Stimulated activated CD4-positive, alpha-beta T cell treated with anti-CD3 and anti-CD28 coated beads, TNF-alpha, amount 100 ng/mL, for 24 hours (primary cell): ENCODE results near the gene C6orf118.

Experiments used
- DNase-seq, 3 experiments: peaks; one replicate each; pipeline ENCODE4 v3.0.0-alpha.2; 2020; ENCODE audit warnings: low read depth in 3 of 3

Gene C6orf118

GRCh38 chr6:165244524-165245247, 64.7 kb downstream of the C6orf118 start:
- DNase-seq: no peak

- DNase-seq: no peak
Observed at GRCh38 chr6:165243801-165244200, 65.6 kb downstream of the C6orf118 start.

GRCh38 chr6:165236326-165236725, 73.1 kb downstream of the C6orf118 start:
- DNase-seq: no peak

GRCh38 chr6:165232731-165233488, 76.5 kb downstream of the C6orf118 start:
- no peak for DNase-seq

- DNase-seq: no peak
Observed at GRCh38 chr6:165231581-165232561, 77.5 kb downstream of the C6orf118 start.

GRCh38 chr6:165231177-165231576, 78.2 kb downstream of the C6orf118 start:
- DNase-seq: no peak
